ENCODE measurements around the gene P2RX7. TPM values are rescaled to one million over a fixed set of nuclear protein-coding genes. Genes with fewer than 3 reads are reported as not detected.
A peak's percentile ranks its signal among the peaks of the same experiment; 100 is the strongest.

Gene P2RX7
- total and polyA plus RNA-seq, 9 of the 15 experiments (the other 6 are each of a cell fraction or from before 2014, with no cell fraction given) = 0.04 to 0.65 (median 0.30) TPM

- TF ChIP-seq ZNF609 (CRISPR knock-in tag; IDR thresholded peaks at IDR 0.05; ENCODE audit: borderline replicate concordance) = no peak
- no peak for TF ChIP-seq XRCC3 (IDR thresholded peaks at IDR 0.05)
- no peak for TF ChIP-seq ZNF23 (CRISPR knock-in tag; IDR thresholded peaks at IDR 0.05)
- TF ChIP-seq KLF16 (IDR thresholded peaks at IDR 0.05) = peak; percentile 51; the same call in 1 of the 2 replicates
- peak; percentile 91 for TF ChIP-seq CEBPB (tag; IDR thresholded peaks at IDR 0.05)
- no peak for TF ChIP-seq MCM5 (IDR thresholded peaks at IDR 0.05; ENCODE audit: low read depth)
- no peak for TF ChIP-seq CBX3 (IDR thresholded peaks at IDR 0.05; ENCODE audit: borderline replicate concordance in 1 of 2, low read length in 2 of 2)
- TF ChIP-seq POLR2H (tag; IDR thresholded peaks at IDR 0.05; ENCODE audit: low read depth) = no peak
- no peak for TF ChIP-seq ZNF217 (CRISPR knock-in tag; IDR thresholded peaks at IDR 0.05)
- TF ChIP-seq SMARCA5 (IDR thresholded peaks at IDR 0.05) = peak; percentile 91; the same call in 1 of the 2 replicates
- TF ChIP-seq JUN (IDR thresholded peaks at IDR 0.05; ENCODE audit: borderline replicate concordance, low read depth, low read length) = 0 out of 2 replicates have a peak, but pooled peaks have one; percentile 4
- no peak for TF ChIP-seq JUN (CRISPR knock-in tag; IDR thresholded peaks at IDR 0.05; ENCODE audit: borderline replicate concordance)
- 0 out of 4 replicates have a peak, but pooled peaks of 1 of the 2 experiments have one; percentile 19 for TF ChIP-seq NONO (IDR thresholded peaks at IDR 0.05; ENCODE audit: low read depth in 2 of 2, low read length in 1 of 2)
- no peak for TF ChIP-seq TBL1XR1 (IDR thresholded peaks at IDR 0.05; ENCODE audit: low read length in 2 of 2)
- TF ChIP-seq BRD4 (IDR thresholded peaks at IDR 0.05) = no peak
- TF ChIP-seq RBM15 (IDR thresholded peaks at IDR 0.05; ENCODE audit: insufficient read depth, low read length) = no peak
- peak; percentile 53 for TF ChIP-seq HES1 (IDR thresholded peaks at IDR 0.05; ENCODE audit: low read depth)
- TF ChIP-seq MBD2 (IDR thresholded peaks at IDR 0.05; ENCODE audit: borderline replicate concordance, low read depth) = no peak
- no peak for TF ChIP-seq RNF219 (CRISPR knock-in tag; IDR thresholded peaks at IDR 0.05)
Measured at GRCh38 chr12:121202407-121203355, 70.0 kb downstream of the P2RX7 start (continued).
